WTC11 (cell line): Measurements from ENCODE around the gene C2CD2. TPM values are rescaled to one million over a fixed set of nuclear protein-coding genes. Genes with fewer than 3 reads are reported as not detected.

Experiments
- ATAC-seq: fragments of 200-7000 bp; cut with Tn5 transposase; 2 replicates; pipeline ENCODE4 v1.10.0; 2021; ENCODE audit warnings: mild to moderate bottlenecking, moderate library complexity
- CTCF ChIA-PET: fragments of 300-600 bp; sonication (Branson Sonifier 250); formaldehyde crosslinking; loops from one replicate; lab custom pipeline; 2021; ENCODE audit warnings: antibody characterized with exemption; lab: Charles Lee
- POLR2A ChIA-PET: fragments of 350-600 bp; sonication (Branson Sonifier 250); formaldehyde crosslinking; loops from one replicate; lab custom pipeline; 2021; ENCODE audit warnings: antibody characterized with exemption; lab: Charles Lee
- DNase-seq: peaks from one replicate; pipeline ENCODE4 v3.0.0; 2021; ENCODE audit warnings: low spot score
- H3K27ac Mint-ChIP-seq: 2 replicates; pipeline ENCODE4 v1.8.0; 2021; ENCODE audit warnings: mixed read lengths
- H3K27me3 Mint-ChIP-seq: 2 replicates; pipeline ENCODE4 v1.8.0; 2021; ENCODE audit warnings: low read depth, mild to moderate bottlenecking, moderate library complexity, mixed read lengths
- H3K36me3 Mint-ChIP-seq: 2 replicates; pipeline ENCODE4 v1.8.0; 2021; ENCODE audit warnings: mixed read lengths
- H3K4me1 Mint-ChIP-seq: 2 replicates; pipeline ENCODE4 v1.8.0; 2022; ENCODE audit warnings: mixed read lengths
- H3K4me3 Mint-ChIP-seq: 2 replicates; pipeline ENCODE4 v1.8.0; 2021; ENCODE audit warnings: mild to moderate bottlenecking, moderate library complexity, mixed read lengths
- H3K9me3 Mint-ChIP-seq: 2 replicates; pipeline ENCODE4 v1.8.0; 2021; ENCODE audit warnings: mixed read lengths
- ATF1 ChIP-seq: sonication (generic); formaldehyde crosslinking; IDR thresholded peaks from 2 replicates; pipeline ENCODE4 v1.8.1; 2023; ENCODE audit warnings: mild to moderate bottlenecking, moderate library complexity, missing genetic modification reagents
- EMX1 ChIP-seq: fragments of 250-450 bp; sonication (Bioruptor Pico); IDR thresholded peaks from 2 replicates; pipeline ENCODE4 v1.8.0; 2021; ENCODE audit warnings: mild to moderate bottlenecking
- FOXK1 ChIP-seq: sonication (generic); formaldehyde crosslinking; IDR thresholded peaks from 2 replicates; pipeline ENCODE4 v1.8.0; 2022; ENCODE audit warnings: mild to moderate bottlenecking, moderate library complexity, missing genetic modification reagents
- GRHL2 ChIP-seq: fragments of 250-450 bp; sonication (Bioruptor Pico); IDR thresholded peaks from 2 replicates; pipeline ENCODE4 v1.8.0; 2022; ENCODE audit warnings: mild to moderate bottlenecking, moderate library complexity; ENCODE audit not compliant: insufficient replicate concordance, severe bottlenecking
- NFE2L1 ChIP-seq: sonication (generic); formaldehyde crosslinking; IDR thresholded peaks from 2 replicates; pipeline ENCODE4 v1.8.1; 2023; ENCODE audit warnings: missing genetic modification reagents
- ZBTB21 ChIP-seq: sonication (generic); formaldehyde crosslinking; IDR thresholded peaks from 2 replicates; pipeline ENCODE4 v1.8.1; 2023; ENCODE audit warnings: mild to moderate bottlenecking, missing genetic modification reagents, borderline replicate concordance
- ZNF263 ChIP-seq: sonication (generic); formaldehyde crosslinking; IDR thresholded peaks from 2 replicates; pipeline ENCODE4 v1.8.1; 2022; ENCODE audit warnings: low read depth, mild to moderate bottlenecking, moderate library complexity, missing genetic modification reagents
- ZNF396 ChIP-seq: fragments of 250-450 bp; sonication (Bioruptor Pico); IDR thresholded peaks from 2 replicates; pipeline ENCODE4 v1.8.0; 2021; ENCODE audit warnings: mild to moderate bottlenecking, moderate library complexity, borderline replicate concordance
- ZNF671 ChIP-seq: fragments of 250-450 bp; sonication (Bioruptor Pico); IDR thresholded peaks from 2 replicates; pipeline ENCODE4 v1.8.0; 2021; ENCODE audit warnings: mild to moderate bottlenecking
- total RNA-seq: library from RNA; stranded (reverse); gene quantifications from 3 replicates; pipeline ENCODE4 v1.2.3, GENCODE V29; 2021
- TF ChIP-seq, protein P1 (sequence below): fragments of 200-600 bp; IDR thresholded peaks from 2 replicates; pipeline ENCODE4 v1.8.0; 2022; ENCODE audit warnings: antibody characterized with exemption
- TF ChIP-seq, protein P2 (sequence below): sonication (generic); formaldehyde crosslinking; IDR thresholded peaks from 2 replicates; pipeline ENCODE4 v1.8.0; 2023; ENCODE audit warnings: missing genetic modification reagents, mild to moderate bottlenecking, borderline replicate concordance
- TF ChIP-seq, protein P3 (sequence below): sonication (generic); formaldehyde crosslinking; IDR thresholded peaks from 2 replicates; pipeline ENCODE4 v1.8.1; 2022; ENCODE audit warnings: mild to moderate bottlenecking, missing genetic modification reagents, moderate library complexity, borderline replicate concordance
- TF ChIP-seq, protein P4 (sequence below): sonication (generic); formaldehyde crosslinking; IDR thresholded peaks from 2 replicates; pipeline ENCODE4 v1.8.1; 2023; ENCODE audit warnings: mild to moderate bottlenecking, missing genetic modification reagents, borderline replicate concordance
- TF ChIP-seq, protein P5 (sequence below): sonication (generic); formaldehyde crosslinking; IDR thresholded peaks from 2 replicates; pipeline ENCODE4 v1.8.1; 2022; ENCODE audit warnings: low read depth, missing genetic modification reagents, borderline replicate concordance
- TF ChIP-seq, protein P6 (sequence below): sonication (generic); formaldehyde crosslinking; IDR thresholded peaks from 2 replicates; pipeline ENCODE4 v1.8.0; 2023; ENCODE audit warnings: missing genetic modification reagents
- TF ChIP-seq, protein P7 (sequence below): sonication (generic); formaldehyde crosslinking; IDR thresholded peaks from 2 replicates; pipeline ENCODE4 v1.8.0; 2022; ENCODE audit warnings: mild to moderate bottlenecking, missing genetic modification reagents

C2CD2 gene
- total RNA-seq, 1 experiment from 2014 or later: 11.2 TPM

DNA sequence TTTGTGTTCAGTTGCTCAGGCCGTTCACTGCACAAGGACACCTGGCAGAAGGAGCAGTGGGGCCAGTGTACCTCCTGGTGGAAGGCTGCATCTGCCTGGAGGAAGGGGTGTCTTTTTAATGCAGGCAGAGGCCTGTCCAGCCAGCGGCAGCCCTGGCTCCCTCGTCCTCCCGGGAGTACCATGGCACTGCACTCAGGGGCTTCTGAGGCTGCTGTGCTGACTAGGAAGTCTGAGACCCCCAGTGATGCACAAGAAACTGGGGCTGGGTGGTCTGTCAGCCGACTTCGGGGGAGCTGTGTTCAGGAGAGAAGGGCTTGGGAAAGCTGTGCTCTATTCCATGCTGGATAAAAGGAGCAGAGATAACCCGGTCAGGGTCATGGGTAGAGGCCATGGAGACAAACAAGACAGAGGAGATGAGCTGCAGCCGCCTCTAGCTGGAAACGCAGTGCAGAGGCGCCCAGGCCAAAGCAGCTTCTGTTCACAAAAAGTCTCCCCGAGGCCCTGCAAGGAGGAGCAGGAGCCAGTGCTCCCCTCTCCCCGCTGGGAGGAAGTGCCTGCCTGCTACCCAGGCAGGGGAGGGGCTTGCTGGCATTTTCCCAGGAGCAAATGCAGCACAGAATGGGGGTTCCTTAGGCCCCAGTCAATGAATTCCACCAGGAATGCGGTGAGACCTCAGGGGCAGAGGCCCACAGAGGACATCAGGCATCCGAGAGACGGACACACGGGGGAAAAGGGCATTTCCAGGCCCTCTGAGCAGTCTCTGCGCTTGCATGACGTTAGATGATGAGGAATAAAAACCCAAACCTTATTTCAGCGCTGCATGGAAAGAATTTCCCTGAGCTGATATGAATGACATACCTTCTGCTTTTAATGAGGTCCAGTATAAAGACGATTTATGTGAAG lies 17.2 kb upstream of the C2CD2 start:
- POLR2A ChIA-PET: no interaction called here
- Mint-ChIP-seq H3K9me3 (no peaks in the 10 kb centered on the region), H3K36me3 (no peaks in the 10 kb centered on the region), H3K4me1 (peaks cover 41% of the 10 kb centered on the region), H3K27me3 (no peaks in the 10 kb centered on the region; the same call in 1 of the 2 replicates), H3K4me3 (no peak overlapping the region), H3K27ac (no peak overlapping the region)
- TF ChIP-seq GRHL2 (no peak), ZNF263 (CRISPR knock-in tag) (peak; percentile 62; the same call in 1 of the 2 replicates)
- no peak for ATAC-seq
- DNase-seq: no peak
- CTCF ChIA-PET: interaction anchor here (0.6 to 1.4 kb wide), 5 partner anchors 9 to 146 kb away, joined by 3 to 4 read pairs (median 3); no protein-coding TSS in a partner anchor

DNA sequence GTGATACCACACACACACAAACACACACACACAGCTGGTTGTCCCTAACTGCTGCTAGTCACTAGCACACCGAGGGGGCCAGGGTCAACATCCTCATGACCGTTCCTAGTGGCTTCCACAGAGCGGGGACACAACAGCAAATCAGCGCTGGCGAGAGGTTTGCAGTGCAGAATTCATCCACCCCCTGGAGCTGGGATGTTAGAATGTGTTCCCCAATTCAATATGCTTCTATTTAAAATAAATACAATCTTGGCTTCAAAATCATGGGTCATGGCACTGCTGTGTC lies 16.2 kb upstream of the C2CD2 start:
- Mint-ChIP-seq H3K36me3 (no peaks in the 10 kb centered on the region), H3K4me3 (no peak overlapping the region), H3K27me3 (no peaks in the 10 kb centered on the region; the same call in 1 of the 2 replicates), H3K4me1 (peaks cover 41% of the 10 kb centered on the region), H3K27ac (no peak overlapping the region), H3K9me3 (no peaks in the 10 kb centered on the region)
- no peak for TF ChIP-seq NFE2L1 (CRISPR knock-in tag)
- no peak for TF ChIP-seq ATF1
- TF ChIP-seq, protein P1, sequence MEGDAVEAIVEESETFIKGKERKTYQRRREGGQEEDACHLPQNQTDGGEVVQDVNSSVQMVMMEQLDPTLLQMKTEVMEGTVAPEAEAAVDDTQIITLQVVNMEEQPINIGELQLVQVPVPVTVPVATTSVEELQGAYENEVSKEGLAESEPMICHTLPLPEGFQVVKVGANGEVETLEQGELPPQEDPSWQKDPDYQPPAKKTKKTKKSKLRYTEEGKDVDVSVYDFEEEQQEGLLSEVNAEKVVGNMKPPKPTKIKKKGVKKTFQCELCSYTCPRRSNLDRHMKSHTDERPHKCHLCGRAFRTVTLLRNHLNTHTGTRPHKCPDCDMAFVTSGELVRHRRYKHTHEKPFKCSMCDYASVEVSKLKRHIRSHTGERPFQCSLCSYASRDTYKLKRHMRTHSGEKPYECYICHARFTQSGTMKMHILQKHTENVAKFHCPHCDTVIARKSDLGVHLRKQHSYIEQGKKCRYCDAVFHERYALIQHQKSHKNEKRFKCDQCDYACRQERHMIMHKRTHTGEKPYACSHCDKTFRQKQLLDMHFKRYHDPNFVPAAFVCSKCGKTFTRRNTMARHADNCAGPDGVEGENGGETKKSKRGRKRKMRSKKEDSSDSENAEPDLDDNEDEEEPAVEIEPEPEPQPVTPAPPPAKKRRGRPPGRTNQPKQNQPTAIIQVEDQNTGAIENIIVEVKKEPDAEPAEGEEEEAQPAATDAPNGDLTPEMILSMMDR: no peak
- TF ChIP-seq FOXK1 (CRISPR knock-in tag): no peak
- no peak for TF ChIP-seq ZBTB21
- TF ChIP-seq, protein P2, sequence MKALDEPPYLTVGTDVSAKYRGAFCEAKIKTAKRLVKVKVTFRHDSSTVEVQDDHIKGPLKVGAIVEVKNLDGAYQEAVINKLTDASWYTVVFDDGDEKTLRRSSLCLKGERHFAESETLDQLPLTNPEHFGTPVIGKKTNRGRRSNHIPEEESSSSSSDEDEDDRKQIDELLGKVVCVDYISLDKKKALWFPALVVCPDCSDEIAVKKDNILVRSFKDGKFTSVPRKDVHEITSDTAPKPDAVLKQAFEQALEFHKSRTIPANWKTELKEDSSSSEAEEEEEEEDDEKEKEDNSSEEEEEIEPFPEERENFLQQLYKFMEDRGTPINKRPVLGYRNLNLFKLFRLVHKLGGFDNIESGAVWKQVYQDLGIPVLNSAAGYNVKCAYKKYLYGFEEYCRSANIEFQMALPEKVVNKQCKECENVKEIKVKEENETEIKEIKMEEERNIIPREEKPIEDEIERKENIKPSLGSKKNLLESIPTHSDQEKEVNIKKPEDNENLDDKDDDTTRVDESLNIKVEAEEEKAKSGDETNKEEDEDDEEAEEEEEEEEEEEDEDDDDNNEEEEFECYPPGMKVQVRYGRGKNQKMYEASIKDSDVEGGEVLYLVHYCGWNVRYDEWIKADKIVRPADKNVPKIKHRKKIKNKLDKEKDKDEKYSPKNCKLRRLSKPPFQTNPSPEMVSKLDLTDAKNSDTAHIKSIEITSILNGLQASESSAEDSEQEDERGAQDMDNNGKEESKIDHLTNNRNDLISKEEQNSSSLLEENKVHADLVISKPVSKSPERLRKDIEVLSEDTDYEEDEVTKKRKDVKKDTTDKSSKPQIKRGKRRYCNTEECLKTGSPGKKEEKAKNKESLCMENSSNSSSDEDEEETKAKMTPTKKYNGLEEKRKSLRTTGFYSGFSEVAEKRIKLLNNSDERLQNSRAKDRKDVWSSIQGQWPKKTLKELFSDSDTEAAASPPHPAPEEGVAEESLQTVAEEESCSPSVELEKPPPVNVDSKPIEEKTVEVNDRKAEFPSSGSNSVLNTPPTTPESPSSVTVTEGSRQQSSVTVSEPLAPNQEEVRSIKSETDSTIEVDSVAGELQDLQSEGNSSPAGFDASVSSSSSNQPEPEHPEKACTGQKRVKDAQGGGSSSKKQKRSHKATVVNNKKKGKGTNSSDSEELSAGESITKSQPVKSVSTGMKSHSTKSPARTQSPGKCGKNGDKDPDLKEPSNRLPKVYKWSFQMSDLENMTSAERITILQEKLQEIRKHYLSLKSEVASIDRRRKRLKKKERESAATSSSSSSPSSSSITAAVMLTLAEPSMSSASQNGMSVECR (CRISPR knock-in tag): no peak
- TF ChIP-seq, protein P3, sequence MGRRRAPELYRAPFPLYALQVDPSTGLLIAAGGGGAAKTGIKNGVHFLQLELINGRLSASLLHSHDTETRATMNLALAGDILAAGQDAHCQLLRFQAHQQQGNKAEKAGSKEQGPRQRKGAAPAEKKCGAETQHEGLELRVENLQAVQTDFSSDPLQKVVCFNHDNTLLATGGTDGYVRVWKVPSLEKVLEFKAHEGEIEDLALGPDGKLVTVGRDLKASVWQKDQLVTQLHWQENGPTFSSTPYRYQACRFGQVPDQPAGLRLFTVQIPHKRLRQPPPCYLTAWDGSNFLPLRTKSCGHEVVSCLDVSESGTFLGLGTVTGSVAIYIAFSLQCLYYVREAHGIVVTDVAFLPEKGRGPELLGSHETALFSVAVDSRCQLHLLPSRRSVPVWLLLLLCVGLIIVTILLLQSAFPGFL (CRISPR knock-in tag): no peak
- DNase-seq (no peak), ATAC-seq (no peak)
- ChIA-PET POLR2A (no interaction called here), CTCF (interaction anchor here (1.4 to 1.7 kb wide), 2 partner anchors 147 to 289 kb away, joined by 4 read pairs; no protein-coding TSS in a partner anchor)

DNA sequence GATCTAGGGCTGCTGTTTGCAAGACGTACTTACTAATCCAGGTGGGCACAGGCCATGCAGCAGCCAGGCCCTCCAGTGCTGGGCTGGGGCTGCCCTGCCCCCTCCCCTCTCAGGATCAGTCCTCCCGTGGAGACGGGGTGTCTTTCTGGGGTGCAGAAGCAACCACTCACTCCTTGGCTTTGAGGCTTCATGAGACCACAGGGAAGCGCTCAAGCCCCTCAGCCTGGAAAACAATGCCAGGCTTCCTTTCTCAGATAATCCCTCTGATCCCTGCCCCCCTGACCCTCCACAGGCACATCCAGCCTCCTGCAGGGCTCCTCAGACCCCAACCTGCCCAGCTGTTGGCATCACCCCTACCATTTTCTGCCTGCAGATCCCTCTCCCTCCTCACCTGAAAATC lies 13.9 kb upstream of the C2CD2 start:
- H3K27me3 Mint-ChIP-seq: no peaks in the 10 kb centered on the region
- no peaks in the 10 kb centered on the region for H3K36me3 Mint-ChIP-seq
- POLR2A ChIA-PET: no interaction called here
- no peak overlapping the region for H3K4me3 Mint-ChIP-seq
- H3K4me1 Mint-ChIP-seq: peaks cover 30% of the 10 kb centered on the region
- DNase-seq (no peak), ATAC-seq (no peak)
- CTCF ChIA-PET: interaction anchor here (1.5 kb wide), 1 partner anchor 151 kb away, joined by 4 read pairs; no protein-coding TSS in a partner anchor
- no peak overlapping the region for H3K27ac Mint-ChIP-seq
- H3K9me3 Mint-ChIP-seq: no peaks in the 10 kb centered on the region
- TF ChIP-seq, protein P4, sequence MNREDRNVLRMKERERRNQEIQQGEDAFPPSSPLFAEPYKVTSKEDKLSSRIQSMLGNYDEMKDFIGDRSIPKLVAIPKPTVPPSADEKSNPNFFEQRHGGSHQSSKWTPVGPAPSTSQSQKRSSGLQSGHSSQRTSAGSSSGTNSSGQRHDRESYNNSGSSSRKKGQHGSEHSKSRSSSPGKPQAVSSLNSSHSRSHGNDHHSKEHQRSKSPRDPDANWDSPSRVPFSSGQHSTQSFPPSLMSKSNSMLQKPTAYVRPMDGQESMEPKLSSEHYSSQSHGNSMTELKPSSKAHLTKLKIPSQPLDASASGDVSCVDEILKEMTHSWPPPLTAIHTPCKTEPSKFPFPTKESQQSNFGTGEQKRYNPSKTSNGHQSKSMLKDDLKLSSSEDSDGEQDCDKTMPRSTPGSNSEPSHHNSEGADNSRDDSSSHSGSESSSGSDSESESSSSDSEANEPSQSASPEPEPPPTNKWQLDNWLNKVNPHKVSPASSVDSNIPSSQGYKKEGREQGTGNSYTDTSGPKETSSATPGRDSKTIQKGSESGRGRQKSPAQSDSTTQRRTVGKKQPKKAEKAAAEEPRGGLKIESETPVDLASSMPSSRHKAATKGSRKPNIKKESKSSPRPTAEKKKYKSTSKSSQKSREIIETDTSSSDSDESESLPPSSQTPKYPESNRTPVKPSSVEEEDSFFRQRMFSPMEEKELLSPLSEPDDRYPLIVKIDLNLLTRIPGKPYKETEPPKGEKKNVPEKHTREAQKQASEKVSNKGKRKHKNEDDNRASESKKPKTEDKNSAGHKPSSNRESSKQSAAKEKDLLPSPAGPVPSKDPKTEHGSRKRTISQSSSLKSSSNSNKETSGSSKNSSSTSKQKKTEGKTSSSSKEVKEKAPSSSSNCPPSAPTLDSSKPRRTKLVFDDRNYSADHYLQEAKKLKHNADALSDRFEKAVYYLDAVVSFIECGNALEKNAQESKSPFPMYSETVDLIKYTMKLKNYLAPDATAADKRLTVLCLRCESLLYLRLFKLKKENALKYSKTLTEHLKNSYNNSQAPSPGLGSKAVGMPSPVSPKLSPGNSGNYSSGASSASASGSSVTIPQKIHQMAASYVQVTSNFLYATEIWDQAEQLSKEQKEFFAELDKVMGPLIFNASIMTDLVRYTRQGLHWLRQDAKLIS (CRISPR knock-in tag): no peak
- no peak for TF ChIP-seq EMX1 (CRISPR knock-in tag)
- TF ChIP-seq, protein P5, sequence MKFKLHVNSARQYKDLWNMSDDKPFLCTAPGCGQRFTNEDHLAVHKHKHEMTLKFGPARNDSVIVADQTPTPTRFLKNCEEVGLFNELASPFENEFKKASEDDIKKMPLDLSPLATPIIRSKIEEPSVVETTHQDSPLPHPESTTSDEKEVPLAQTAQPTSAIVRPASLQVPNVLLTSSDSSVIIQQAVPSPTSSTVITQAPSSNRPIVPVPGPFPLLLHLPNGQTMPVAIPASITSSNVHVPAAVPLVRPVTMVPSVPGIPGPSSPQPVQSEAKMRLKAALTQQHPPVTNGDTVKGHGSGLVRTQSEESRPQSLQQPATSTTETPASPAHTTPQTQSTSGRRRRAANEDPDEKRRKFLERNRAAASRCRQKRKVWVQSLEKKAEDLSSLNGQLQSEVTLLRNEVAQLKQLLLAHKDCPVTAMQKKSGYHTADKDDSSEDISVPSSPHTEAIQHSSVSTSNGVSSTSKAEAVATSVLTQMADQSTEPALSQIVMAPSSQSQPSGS (CRISPR knock-in tag): no peak
- no peak for TF ChIP-seq ZNF396
- TF ChIP-seq, protein P6, sequence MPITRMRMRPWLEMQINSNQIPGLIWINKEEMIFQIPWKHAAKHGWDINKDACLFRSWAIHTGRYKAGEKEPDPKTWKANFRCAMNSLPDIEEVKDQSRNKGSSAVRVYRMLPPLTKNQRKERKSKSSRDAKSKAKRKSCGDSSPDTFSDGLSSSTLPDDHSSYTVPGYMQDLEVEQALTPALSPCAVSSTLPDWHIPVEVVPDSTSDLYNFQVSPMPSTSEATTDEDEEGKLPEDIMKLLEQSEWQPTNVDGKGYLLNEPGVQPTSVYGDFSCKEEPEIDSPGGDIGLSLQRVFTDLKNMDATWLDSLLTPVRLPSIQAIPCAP: no peak
- TF ChIP-seq, protein P7, sequence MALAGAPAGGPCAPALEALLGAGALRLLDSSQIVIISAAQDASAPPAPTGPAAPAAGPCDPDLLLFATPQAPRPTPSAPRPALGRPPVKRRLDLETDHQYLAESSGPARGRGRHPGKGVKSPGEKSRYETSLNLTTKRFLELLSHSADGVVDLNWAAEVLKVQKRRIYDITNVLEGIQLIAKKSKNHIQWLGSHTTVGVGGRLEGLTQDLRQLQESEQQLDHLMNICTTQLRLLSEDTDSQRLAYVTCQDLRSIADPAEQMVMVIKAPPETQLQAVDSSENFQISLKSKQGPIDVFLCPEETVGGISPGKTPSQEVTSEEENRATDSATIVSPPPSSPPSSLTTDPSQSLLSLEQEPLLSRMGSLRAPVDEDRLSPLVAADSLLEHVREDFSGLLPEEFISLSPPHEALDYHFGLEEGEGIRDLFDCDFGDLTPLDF (CRISPR knock-in tag): no peak
- no peak for TF ChIP-seq ZNF671
